Ramos (cell line): ENCODE results near the gene RPL36A.

Experiments used
- in situ Hi-C: fragments of 300-500 bp; cut with MboI; formaldehyde crosslinking; loops from one replicate; pipeline ENCODE4 v1.14.3; 2022; ENCODE audit warnings: low sequenced_read_pairs; ENCODE audit not compliant: unreplicated experiment

Gene RPL36A

GRCh38 chrX:101427954-101428353 lies 37.1 kb downstream of the RPL36A start:
- in situ Hi-C loops: no loop called here

- in situ Hi-C loops: no loop called here
Measured at GRCh38 chrX:101429934-101430333, 39.1 kb downstream of the RPL36A start.

DNA sequence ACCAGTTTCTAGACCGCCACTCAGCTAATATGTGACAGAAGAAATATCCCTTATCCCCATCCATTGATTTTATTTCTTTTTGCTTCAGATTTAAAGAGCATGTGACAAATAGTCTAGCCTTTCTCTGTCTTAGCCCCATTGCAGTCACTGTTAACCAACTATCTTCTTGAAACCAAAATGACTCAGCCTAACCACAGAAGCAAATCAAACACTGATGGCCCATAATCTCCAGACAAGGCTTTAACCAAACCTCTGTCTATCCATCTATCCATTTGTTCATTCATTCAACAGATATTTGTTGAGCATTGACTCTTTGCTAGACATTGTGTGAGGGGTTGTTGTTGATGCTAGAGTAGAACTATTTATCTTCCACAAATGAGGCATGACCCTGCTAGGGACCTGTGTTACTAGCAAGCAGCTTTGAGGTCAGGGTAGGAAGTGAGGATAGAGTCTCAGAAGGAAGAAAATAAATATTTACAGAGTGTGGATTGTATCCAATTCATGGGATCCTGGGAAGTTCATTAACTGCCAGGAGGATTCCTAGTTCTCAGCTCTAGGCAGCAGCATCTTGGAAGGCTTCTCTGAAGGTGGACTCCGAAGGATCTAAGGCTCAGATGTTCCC lies 39.8 kb downstream of the RPL36A start:
- in situ Hi-C loops: no loop called here

- in situ Hi-C loops: no loop called here
Measured at GRCh38 chrX:101442085-101442484, 51.3 kb downstream of the RPL36A start.
